Liver (tissue), 9 donors: ENCODE data around the gene HIPK2. TPM values are rescaled to one million over a fixed set of nuclear protein-coding genes. Genes with fewer than 3 reads are reported as not detected.
A peak's percentile ranks its signal among the peaks of the same experiment; 100 is the strongest.

Source experiments
- DNase-seq: peaks from one replicate; pipeline ENCODE4 v3.0.0-alpha.2; 2017; ENCODE audit warnings: low spot score
- H3K27ac ChIP-seq, 2 donors: one replicate each; pipeline ENCODE4 v1.7.0; 2013; ENCODE audit warnings: inconsistent platforms in 2 of 2, low read length in 2 of 2, control low read depth in 1 of 2, low read depth in 1 of 2, mild to moderate bottlenecking in 1 of 2
- H3K27me3 ChIP-seq, 4 donors: one replicate each; pipeline versions ENCODE4 v1.6.1 to v1.7.0; 2013; ENCODE audit warnings: low read length in 3 of 4, inconsistent platforms in 1 of 4, mild to moderate bottlenecking in 1 of 4, moderate library complexity in 1 of 4; ENCODE audit not compliant: control insufficient read depth in 4 of 4, insufficient read depth in 4 of 4
- H3K36me3 ChIP-seq, 4 donors: one replicate each; pipeline versions ENCODE4 v1.6.1 to v1.7.0; 2013; ENCODE audit warnings: low read length in 3 of 4, mild to moderate bottlenecking in 3 of 4, low read depth in 1 of 4, moderate library complexity in 1 of 4; ENCODE audit not compliant: control insufficient read depth in 4 of 4, insufficient read depth in 3 of 4
- H3K4me1 ChIP-seq, 4 donors: one replicate each; pipeline versions ENCODE4 v1.6.1 to v1.7.0; 2013; ENCODE audit warnings: low read length in 3 of 4, mild to moderate bottlenecking in 3 of 4, moderate library complexity in 1 of 4; ENCODE audit not compliant: control insufficient read depth in 4 of 4, insufficient read depth in 4 of 4
- H3K4me3 ChIP-seq, 3 donors: one replicate each; pipeline versions ENCODE4 v1.6.1 to v1.7.0; 2013; ENCODE audit warnings: low read length in 3 of 3, control low read depth in 1 of 3, low read depth in 1 of 3, mild to moderate bottlenecking in 1 of 3
- H3K9ac ChIP-seq, 2 donors: one replicate each; pipeline ENCODE4 v1.7.0; 2013; ENCODE audit warnings: low read length in 2 of 2, mild to moderate bottlenecking in 2 of 2, moderate library complexity in 2 of 2, control low read depth in 1 of 2, low read depth in 1 of 2
- H3K9me3 ChIP-seq, 4 donors: one replicate each; pipeline versions ENCODE4 v1.6.1 to v1.7.0; 2013; ENCODE audit warnings: low read length in 3 of 4; ENCODE audit not compliant: control insufficient read depth in 4 of 4
- ATF3 ChIP-seq: IDR thresholded peaks from 2 replicates; pipeline ENCODE4 v1.6.1; 2016; ENCODE audit warnings: antibody characterized with exemption
- CTCF ChIP-seq: fragments of 150-350 bp; IDR thresholded peaks from 2 replicates; pipeline ENCODE4 v1.5.1; 2017; ENCODE audit warnings: improper control_type of control experiment, low read depth, low read length; ENCODE audit not compliant: missing input control
- EGR1 ChIP-seq, 2 donors: IDR thresholded peaks; 2 replicates each; pipeline ENCODE4 v1.6.1; 2016 to 2018; ENCODE audit warnings: antibody characterized with exemption in 2 of 2, low read depth in 2 of 2
- FOXA1 ChIP-seq: IDR thresholded peaks from 2 replicates; pipeline ENCODE4 v1.6.1; 2016; ENCODE audit warnings: antibody characterized with exemption
- FOXA2 ChIP-seq: IDR thresholded peaks from 2 replicates; pipeline ENCODE4 v1.6.1; 2016; ENCODE audit warnings: antibody characterized with exemption
- GABPA ChIP-seq, 2 donors: IDR thresholded peaks in 1 of 2; conservative IDR thresholded peaks in 1 of 2; 2 replicates each; pipeline ENCODE4 v1.6.1; 2016; ENCODE audit warnings: antibody characterized with exemption in 2 of 2, mild to moderate bottlenecking in 1 of 2, moderate library complexity in 1 of 2
- HNF4A ChIP-seq, 2 donors: conservative IDR thresholded peaks; 2 replicates each; pipeline ENCODE4 v1.6.1; 2016; ENCODE audit warnings: antibody characterized with exemption in 2 of 2, mild to moderate bottlenecking in 2 of 2
- HNF4G ChIP-seq: IDR thresholded peaks from 2 replicates; pipeline ENCODE4 v1.6.1; 2016; ENCODE audit warnings: antibody characterized with exemption
- JUND ChIP-seq, 2 donors: IDR thresholded peaks; 2 replicates each; pipeline ENCODE4 v1.6.1; 2016; ENCODE audit warnings: antibody characterized with exemption in 2 of 2
- MAX ChIP-seq: IDR thresholded peaks from 2 replicates; pipeline ENCODE4 v1.6.1; 2016; ENCODE audit warnings: antibody characterized with exemption
- NR2F2 ChIP-seq: IDR thresholded peaks from 2 replicates; pipeline ENCODE4 v1.6.1; 2016; ENCODE audit warnings: antibody characterized with exemption
- RAD21 ChIP-seq, 2 donors: IDR thresholded peaks; 2 replicates each; pipeline ENCODE4 v1.6.1; 2016; ENCODE audit warnings: antibody characterized with exemption in 2 of 2, mild to moderate bottlenecking in 2 of 2
- REST ChIP-seq: IDR thresholded peaks from 2 replicates; pipeline ENCODE4 v1.6.1; 2016; ENCODE audit warnings: antibody characterized with exemption, mild to moderate bottlenecking
- RXRA ChIP-seq, 2 donors: IDR thresholded peaks; 2 replicates each; pipeline ENCODE4 v1.6.1; 2017 to 2018; ENCODE audit warnings: antibody characterized with exemption in 2 of 2, mild to moderate bottlenecking in 1 of 2
- SP1 ChIP-seq: IDR thresholded peaks from 2 replicates; pipeline ENCODE4 v1.6.1; 2018; ENCODE audit warnings: antibody characterized with exemption, mild to moderate bottlenecking
- TAF1 ChIP-seq: conservative IDR thresholded peaks from 2 replicates; pipeline ENCODE4 v1.6.1; 2016; ENCODE audit warnings: antibody characterized with exemption, mild to moderate bottlenecking
- YY1 ChIP-seq: IDR thresholded peaks from 2 replicates; pipeline ENCODE4 v1.6.1; 2016; ENCODE audit warnings: antibody characterized with exemption, mild to moderate bottlenecking
- WGBS: extraction: QIAGEN DNeasy Blood & Tissue Kit; methylation state at CpG from one replicate; pipeline ENCODE4 v1.1.7; 2013; 5-methylcytosine and 5-hydroxymethylcytosine counted together
- polyA plus RNA-seq, 2 donors: library from polyadenylated mRNA; stranded (reverse) in 1 of 2; unstranded in 1 of 2; fragments of 200-250 nt in 1 of 2; fragments of >200 nt in 1 of 2; fragmentation: Nextera tagmentation in 1 of 2; extraction: Ambion mirVana in 1 of 2; gene quantifications; one replicate each; pipeline versions ENCODE4 v1.2.1 to v1.2.3, GENCODE V29; 2013 to 2015
- total RNA-seq, 2 donors: library from RNA; depleted of rRNA; stranded (reverse); fragments of >200 nt; gene quantifications; one replicate each; pipeline ENCODE4 v1.2.3, GENCODE V29; 2014
- TF ChIP-seq, protein P1 (sequence below): IDR thresholded peaks from 2 replicates; pipeline ENCODE4 v1.6.1; 2016; ENCODE audit warnings: antibody characterized with exemption
- donor health status: healthy.
- donor health status: healthy.
- donor health status: healthy.
- donor health status: healthy.
- donor health status: healthy.

HIPK2 gene
- total and polyA plus RNA-seq, 4 donors: 13.1 to 48.8 (median 16.6) TPM

DNA sequence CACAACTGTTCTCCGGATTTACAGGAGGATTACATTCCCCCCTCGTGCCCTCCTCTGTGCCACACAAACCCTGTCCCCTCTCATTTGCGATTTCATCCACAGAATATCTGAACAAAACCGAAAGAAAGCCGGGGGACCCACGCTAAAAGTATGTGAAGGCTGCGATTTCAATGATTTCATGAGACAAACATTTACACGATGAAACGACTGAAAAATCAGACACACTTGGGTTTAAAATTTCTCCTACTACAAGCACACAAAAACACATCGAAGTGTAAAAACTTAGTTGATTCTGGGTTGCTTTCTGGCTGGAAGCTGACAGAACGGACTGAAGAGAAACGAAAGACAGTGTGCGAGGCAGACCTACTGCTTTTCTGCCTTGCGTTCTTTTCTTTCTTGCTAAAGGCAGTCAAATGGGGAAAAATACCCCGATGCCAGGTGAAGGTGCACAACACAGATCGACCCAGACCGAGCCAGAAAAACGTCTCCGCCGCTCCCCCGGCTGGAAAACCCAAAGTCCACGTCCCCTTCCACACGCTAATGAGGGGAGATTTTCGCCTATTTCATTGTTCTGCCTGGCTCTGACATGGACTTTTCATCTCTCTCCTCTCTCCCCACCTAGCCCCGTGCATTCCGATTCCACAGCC is 1.2 kb downstream of the HIPK2 start:
- H3K9ac ChIP-seq: peak overlapping the region; percentile 88 to 97
- peak overlapping the region; percentile 80 to 93 (median 87) for H3K4me3 ChIP-seq
- no peaks in the 10 kb centered on the region for H3K27me3 ChIP-seq
- H3K36me3 ChIP-seq: no peaks in the 10 kb centered on the region
- peaks cover 2 to 51% (median 39%) of the 10 kb centered on the region in 4 donors for H3K4me1 ChIP-seq
- H3K27ac ChIP-seq: peak overlapping the region; percentile 90 to 95
- no peaks in the 10 kb centered on the region for H3K9me3 ChIP-seq
- WGBS: under 1% methylated on average over 26 of the region's 26 CpGs
- TF ChIP-seq HNF4A (conservative IDR thresholded peaks at IDR 0.05) (peak; percentile 61 to 69), YY1 (no peak), HNF4G (peak; percentile 43), GABPA (IDR thresholded peaks at IDR 0.05 in 1 of 2, conservative IDR thresholded peaks at IDR 0.05 in 1 of 2) (no peak), RAD21 (IDR thresholded peaks at IDR 0.05) (peak; percentile 13 to 16)
- DNase-seq: peak; percentile 47

- TF ChIP-seq GABPA (IDR thresholded peaks at IDR 0.05 in 1 of 2, conservative IDR thresholded peaks at IDR 0.05 in 1 of 2): no peak
- peak; percentile 66 for TF ChIP-seq CTCF
- TF ChIP-seq FOXA2: no peak
- peak in 1 of 2 donors; percentile 6 for TF ChIP-seq RXRA (IDR thresholded peaks at IDR 0.05)
- TF ChIP-seq MAX: no peak
- TF ChIP-seq FOXA1: no peak
- TF ChIP-seq ATF3: no peak
- no peak for TF ChIP-seq SP1
- TF ChIP-seq REST: no peak
- no peak for TF ChIP-seq TAF1
- peak; percentile 70 to 81 for TF ChIP-seq RAD21 (IDR thresholded peaks at IDR 0.05)
- TF ChIP-seq, protein P1, sequence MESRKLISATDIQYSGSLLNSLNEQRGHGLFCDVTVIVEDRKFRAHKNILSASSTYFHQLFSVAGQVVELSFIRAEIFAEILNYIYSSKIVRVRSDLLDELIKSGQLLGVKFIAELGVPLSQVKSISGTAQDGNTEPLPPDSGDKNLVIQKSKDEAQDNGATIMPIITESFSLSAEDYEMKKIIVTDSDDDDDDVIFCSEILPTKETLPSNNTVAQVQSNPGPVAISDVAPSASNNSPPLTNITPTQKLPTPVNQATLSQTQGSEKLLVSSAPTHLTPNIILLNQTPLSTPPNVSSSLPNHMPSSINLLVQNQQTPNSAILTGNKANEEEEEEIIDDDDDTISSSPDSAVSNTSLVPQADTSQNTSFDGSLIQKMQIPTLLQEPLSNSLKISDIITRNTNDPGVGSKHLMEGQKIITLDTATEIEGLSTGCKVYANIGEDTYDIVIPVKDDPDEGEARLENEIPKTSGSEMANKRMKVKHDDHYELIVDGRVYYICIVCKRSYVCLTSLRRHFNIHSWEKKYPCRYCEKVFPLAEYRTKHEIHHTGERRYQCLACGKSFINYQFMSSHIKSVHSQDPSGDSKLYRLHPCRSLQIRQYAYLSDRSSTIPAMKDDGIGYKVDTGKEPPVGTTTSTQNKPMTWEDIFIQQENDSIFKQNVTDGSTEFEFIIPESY: no peak
- no peak for TF ChIP-seq HNF4G
- no peak for TF ChIP-seq EGR1 (IDR thresholded peaks at IDR 0.05; ENCODE audit: low read depth in 2 of 2)
- TF ChIP-seq HNF4A (conservative IDR thresholded peaks at IDR 0.05): peak in 1 of 2 donors; percentile 5
- TF ChIP-seq NR2F2: no peak
- TF ChIP-seq YY1: no peak
- TF ChIP-seq JUND (IDR thresholded peaks at IDR 0.05): no peak
- no peaks in the 10 kb centered on the region for H3K9me3 ChIP-seq
- peak overlapping the region; percentile 88 to 97 for H3K9ac ChIP-seq
- under 1% methylated on average over 11 of the region's 11 CpGs for WGBS
- peak overlapping the region; percentile 90 to 95 for H3K27ac ChIP-seq
- no peaks in the 10 kb centered on the region for H3K36me3 ChIP-seq
- DNase-seq: peak; percentile 58
- no peaks in the 10 kb centered on the region for H3K27me3 ChIP-seq
- peaks cover 6 to 59% (median 46%) of the 10 kb centered on the region in 4 donors for H3K4me1 ChIP-seq
- H3K4me3 ChIP-seq: peak overlapping the region; percentile 80 to 93 (median 87)
These were observed 1.9 kb downstream of the HIPK2 start for GRCh38 chr7:139775829-139776266.
